ENCODE results near the gene NPW.
A peak's percentile ranks its signal among the peaks of the same experiment; 100 is the strongest.
"Not testable (repeated sequence)": the region's sequence is repeated elsewhere in the genome, so short reads cannot be mapped to it uniquely, and the experiment has no call there.

The NPW gene

GRCh38 chr16:2032285-2033056, 12.9 kb downstream of the NPW start:
- Histone ChIP-seq H3K9ac (ENCODE audit: insufficient read length) (no peak overlapping the region), H3K36me3 (ENCODE audit: insufficient read depth, low read length) (peaks cover 3% of the 10 kb centered on the region; the same call in 1 of the 2 replicates), H3K27ac (0 out of 2 replicates have a peak overlapping the region, but pooled peaks have one; percentile 42), H3K9me3 (ENCODE audit: low read depth, low read length) (no peaks in the 10 kb centered on the region), H3K4me3 (no peak overlapping the region)
- DNase-seq (ENCODE audit: low read depth, low spot score) = no peak
- TF ChIP-seq POLR2AphosphoS5 (IDR thresholded peaks at IDR 0.05; ENCODE audit: borderline replicate concordance, low read depth, low read length) (no peak), FOXP2 (optimal IDR thresholded peaks at IDR 0.05; ENCODE audit: control extremely low read depth, extremely low read length, insufficient read depth) (no peak)

GRCh38 chr16:2033057-2033908, 13.7 kb downstream of the NPW start:
- no peak overlapping the region for H3K4me3 ChIP-seq

GRCh38 chr16:2033909-2034695, 14.5 kb downstream of the NPW start:
- H3K9ac ChIP-seq (ENCODE audit: insufficient read length) = peak overlapping the region; percentile 59
- not testable (repeated sequence) for DNase-seq (ENCODE audit: low read depth, low spot score); H3K9me3 ChIP-seq (ENCODE audit: low read depth, low read length); H3K36me3 ChIP-seq (ENCODE audit: insufficient read depth, low read length); H3K4me3 ChIP-seq
- H3K27ac ChIP-seq = peak overlapping the region; percentile 80

More at GRCh38 chr16:2033057-2033908, 13.7 kb downstream of the NPW start:
- DNase-seq (ENCODE audit: low read depth, low spot score) = no peak
- no peak for TF ChIP-seq POLR2AphosphoS5 (IDR thresholded peaks at IDR 0.05; ENCODE audit: borderline replicate concordance, low read depth, low read length)
- TF ChIP-seq EZH2 (IDR thresholded peaks at IDR 0.05) = no peak
- no peak for TF ChIP-seq FOXP2 (optimal IDR thresholded peaks at IDR 0.05; ENCODE audit: control extremely low read depth, extremely low read length, insufficient read depth)
- Histone ChIP-seq H3K9ac (ENCODE audit: insufficient read length) (peak overlapping the region; percentile 59), H3K27ac (peak overlapping the region; percentile 80), H3K36me3 (ENCODE audit: insufficient read depth, low read length) (peaks cover 3% of the 10 kb centered on the region; the same call in 1 of the 2 replicates), H3K9me3 (ENCODE audit: low read depth, low read length) (no peaks in the 10 kb centered on the region)

GRCh38 chr16:2034696-2035430, 15.3 kb downstream of the NPW start:
- no peak overlapping the region for H3K9ac ChIP-seq (ENCODE audit: insufficient read length)
- H3K4me3 ChIP-seq = no peak overlapping the region

GRCh38 chr16:2035431-2036199, 16.0 kb downstream of the NPW start:
- peak overlapping the region; percentile 64 for H3K9ac ChIP-seq (ENCODE audit: insufficient read length)
- peak overlapping the region; percentile 47 for H3K4me3 ChIP-seq
- H3K36me3 ChIP-seq (ENCODE audit: insufficient read depth, low read length) = peaks cover 3% of the 10 kb centered on the region; the same call in 1 of the 2 replicates
- peak overlapping the region; percentile 99 for H3K27ac ChIP-seq
- TF ChIP-seq POLR2AphosphoS5 (IDR thresholded peaks at IDR 0.05; ENCODE audit: borderline replicate concordance, low read depth, low read length) = no peak
- TF ChIP-seq FOXP2 (optimal IDR thresholded peaks at IDR 0.05; ENCODE audit: control extremely low read depth, extremely low read length, insufficient read depth) = no peak
- no peak for TF ChIP-seq EZH2 (IDR thresholded peaks at IDR 0.05)
- DNase-seq (ENCODE audit: low read depth, low spot score) = no peak
- H3K9me3 ChIP-seq (ENCODE audit: low read depth, low read length) = no peaks in the 10 kb centered on the region

More at GRCh38 chr16:2034696-2035430, 15.3 kb downstream of the NPW start:
- DNase-seq (ENCODE audit: low read depth, low spot score) = no peak
- peak overlapping the region; percentile 99 for H3K27ac ChIP-seq
- no peaks in the 10 kb centered on the region for H3K9me3 ChIP-seq (ENCODE audit: low read depth, low read length)
- no peak for TF ChIP-seq POLR2AphosphoS5 (IDR thresholded peaks at IDR 0.05; ENCODE audit: borderline replicate concordance, low read depth, low read length)
- peaks cover 3% of the 10 kb centered on the region; the same call in 1 of the 2 replicates for H3K36me3 ChIP-seq (ENCODE audit: insufficient read depth, low read length)

GRCh38 chr16:2036200-2036966, 16.8 kb downstream of the NPW start:
- peak overlapping the region; percentile 47 for H3K4me3 ChIP-seq
- peak overlapping the region; percentile 99 for H3K27ac ChIP-seq
- peak overlapping the region; percentile 64 for H3K9ac ChIP-seq (ENCODE audit: insufficient read length)

More at GRCh38 chr16:2036200-2036966, 16.8 kb downstream of the NPW start:
- DNase-seq (ENCODE audit: low read depth, low spot score) = no peak
- no peaks in the 10 kb centered on the region for H3K9me3 ChIP-seq (ENCODE audit: low read depth, low read length)
- TF ChIP-seq FOXP2 (optimal IDR thresholded peaks at IDR 0.05; ENCODE audit: control extremely low read depth, extremely low read length, insufficient read depth) (no peak), EZH2 (IDR thresholded peaks at IDR 0.05) (no peak), POLR2AphosphoS5 (IDR thresholded peaks at IDR 0.05; ENCODE audit: borderline replicate concordance, low read depth, low read length) (no peak)
- peaks cover 3% of the 10 kb centered on the region; the same call in 1 of the 2 replicates for H3K36me3 ChIP-seq (ENCODE audit: insufficient read depth, low read length)
